AG09309 (cell line): ENCODE data around the gene PNMA8A.
A peak's percentile ranks its signal among the peaks of the same experiment; 100 is the strongest.

Experiments used
- DNase-seq: peaks from one replicate; pipeline ENCODE4 v3.0.0-alpha.2; 2010; ENCODE audit warnings: low read depth
- H3K4me3 ChIP-seq: 2 replicates; pipeline ENCODE4 v1.5.1; 2011; ENCODE audit warnings: mild to moderate bottlenecking, low read depth, low read length, moderate library complexity; ENCODE audit not compliant: control insufficient read depth
- TF ChIP-seq, protein P1 (sequence below): IDR thresholded peaks from 2 replicates; pipeline ENCODE4 v1.5.1; 2011; ENCODE audit warnings: mild to moderate bottlenecking, low read depth, low read length, inconsistent platforms; ENCODE audit not compliant: insufficient read depth, control insufficient read depth; ENCODE audit errors: missing control alignments

PNMA8A gene, protein sequence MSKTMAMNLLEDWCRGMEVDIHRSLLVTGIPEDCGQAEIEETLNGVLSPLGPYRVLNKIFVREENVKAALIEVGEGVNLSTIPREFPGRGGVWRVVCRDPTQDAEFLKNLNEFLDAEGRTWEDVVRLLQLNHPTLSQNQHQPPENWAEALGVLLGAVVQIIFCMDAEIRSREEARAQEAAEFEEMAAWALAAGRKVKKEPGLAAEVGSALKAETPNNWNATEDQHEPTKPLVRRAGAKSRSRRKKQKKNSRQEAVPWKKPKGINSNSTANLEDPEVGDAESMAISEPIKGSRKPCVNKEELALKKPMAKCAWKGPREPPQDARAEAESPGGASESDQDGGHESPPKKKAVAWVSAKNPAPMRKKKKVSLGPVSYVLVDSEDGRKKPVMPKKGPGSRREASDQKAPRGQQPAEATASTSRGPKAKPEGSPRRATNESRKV

DNA sequence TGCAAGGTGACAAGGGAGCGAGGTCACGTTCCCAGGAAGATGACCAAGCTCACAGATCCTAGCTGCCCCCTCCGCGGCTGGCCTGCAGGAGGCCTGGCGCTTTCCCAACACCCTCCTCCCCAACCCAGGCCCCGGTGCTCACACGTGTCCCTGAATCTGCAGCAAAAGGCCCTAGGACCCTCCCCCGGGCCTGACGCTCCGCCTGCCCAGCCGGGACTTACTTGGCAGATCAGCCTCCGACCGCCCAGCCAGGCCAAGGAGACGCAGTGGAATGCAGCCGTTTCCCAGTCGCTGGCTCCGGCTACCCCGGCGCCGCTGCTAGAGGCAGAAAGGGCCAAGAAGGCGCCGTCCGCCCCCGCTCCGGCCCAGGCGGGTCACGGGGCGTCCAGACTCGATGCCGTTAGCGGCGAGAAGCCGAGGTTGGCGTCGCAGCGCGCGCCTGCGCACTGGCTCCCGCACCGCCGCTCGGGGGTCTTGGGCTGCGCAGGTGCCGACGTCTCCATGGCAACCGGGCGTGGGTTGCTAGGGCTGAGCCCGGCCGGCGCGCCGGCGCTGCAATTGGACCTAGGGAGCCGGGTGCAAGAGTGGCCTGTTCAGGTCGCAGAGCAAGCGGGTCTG, at the start of gene PNMA8A:
Gene PNMA8A, minus strand, starts transcription at position 448 of the 618 bp plus-strand sequence. CDS start 528 bp downstream, outside the sequence.
- TF ChIP-seq, protein P1, sequence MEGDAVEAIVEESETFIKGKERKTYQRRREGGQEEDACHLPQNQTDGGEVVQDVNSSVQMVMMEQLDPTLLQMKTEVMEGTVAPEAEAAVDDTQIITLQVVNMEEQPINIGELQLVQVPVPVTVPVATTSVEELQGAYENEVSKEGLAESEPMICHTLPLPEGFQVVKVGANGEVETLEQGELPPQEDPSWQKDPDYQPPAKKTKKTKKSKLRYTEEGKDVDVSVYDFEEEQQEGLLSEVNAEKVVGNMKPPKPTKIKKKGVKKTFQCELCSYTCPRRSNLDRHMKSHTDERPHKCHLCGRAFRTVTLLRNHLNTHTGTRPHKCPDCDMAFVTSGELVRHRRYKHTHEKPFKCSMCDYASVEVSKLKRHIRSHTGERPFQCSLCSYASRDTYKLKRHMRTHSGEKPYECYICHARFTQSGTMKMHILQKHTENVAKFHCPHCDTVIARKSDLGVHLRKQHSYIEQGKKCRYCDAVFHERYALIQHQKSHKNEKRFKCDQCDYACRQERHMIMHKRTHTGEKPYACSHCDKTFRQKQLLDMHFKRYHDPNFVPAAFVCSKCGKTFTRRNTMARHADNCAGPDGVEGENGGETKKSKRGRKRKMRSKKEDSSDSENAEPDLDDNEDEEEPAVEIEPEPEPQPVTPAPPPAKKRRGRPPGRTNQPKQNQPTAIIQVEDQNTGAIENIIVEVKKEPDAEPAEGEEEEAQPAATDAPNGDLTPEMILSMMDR: peak; percentile 1
- no peak for DNase-seq
- peak within 1 kb of the TSS; percentile 35 for H3K4me3 ChIP-seq

DNA sequence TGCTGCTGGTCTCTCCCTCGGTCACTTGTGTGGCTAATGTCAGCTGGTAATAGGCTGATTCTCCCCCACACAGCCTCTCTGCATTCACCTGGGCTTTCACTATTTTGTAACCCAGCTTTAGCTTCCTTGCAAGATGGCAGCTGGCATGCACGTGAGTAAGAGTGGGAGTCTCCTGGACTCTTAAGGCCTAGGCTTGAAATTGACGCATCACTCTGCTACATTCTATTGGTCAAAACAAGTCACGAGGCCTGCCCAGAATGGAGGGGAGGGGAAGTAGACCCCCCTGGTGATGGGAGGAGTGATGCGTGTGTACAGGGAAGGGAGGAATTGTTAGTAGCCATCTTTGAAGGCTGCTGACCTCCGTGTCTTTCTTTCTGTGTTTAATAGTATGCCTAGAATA, 49.3 kb upstream of the PNMA8A start:
- TF ChIP-seq, protein P1: no peak
- no peak for DNase-seq
- no peak overlapping the region for H3K4me3 ChIP-seq

DNA sequence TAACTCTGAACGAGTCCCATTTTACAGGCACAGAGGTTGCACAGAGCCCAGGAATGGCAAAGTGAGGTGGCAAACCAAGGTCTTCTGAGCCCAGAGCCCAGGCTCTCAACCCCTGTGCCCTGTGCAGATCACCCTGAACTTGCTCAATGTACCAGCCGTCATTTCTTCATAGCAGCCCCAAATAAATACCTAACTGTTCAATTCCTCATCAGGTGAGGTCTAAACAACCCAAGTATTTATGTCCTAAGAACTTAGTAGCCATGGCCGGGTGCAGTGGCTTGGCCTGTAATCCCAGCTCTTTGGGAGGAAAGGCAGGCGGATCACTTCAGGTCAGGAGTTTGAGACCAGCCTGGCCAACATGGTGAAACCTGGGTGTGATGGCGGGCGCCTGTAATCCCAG, 46.1 kb upstream of the PNMA8A start:
- H3K4me3 ChIP-seq: no peak overlapping the region
- no peak for DNase-seq
- TF ChIP-seq, protein P1: no peak

DNA sequence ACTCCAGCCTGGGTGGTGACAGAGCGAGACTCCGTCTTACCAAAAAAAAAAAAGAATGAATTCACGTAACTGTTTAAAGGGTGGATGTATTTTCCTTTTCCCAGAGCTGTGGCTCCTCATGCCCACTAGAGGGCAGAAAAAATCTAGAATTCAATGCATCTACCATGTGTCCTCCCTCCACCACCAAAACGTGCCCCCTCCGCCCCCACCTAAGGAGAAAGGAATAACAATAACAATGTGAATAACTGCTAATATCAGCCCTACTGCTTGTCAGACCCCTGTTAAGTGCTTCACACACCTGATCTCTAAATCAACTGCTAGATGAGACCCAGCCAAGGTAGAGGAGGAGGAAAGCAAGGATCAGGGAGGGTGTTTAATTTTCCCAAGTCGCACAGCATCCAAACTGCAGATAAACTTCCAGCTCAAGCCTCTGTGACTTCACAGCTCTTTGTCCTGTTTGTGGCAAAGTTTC, 44.6 kb upstream of the PNMA8A start:
- no peak overlapping the region for H3K4me3 ChIP-seq
- TF ChIP-seq, protein P1: peak; percentile 77
- DNase-seq: no peak

DNA sequence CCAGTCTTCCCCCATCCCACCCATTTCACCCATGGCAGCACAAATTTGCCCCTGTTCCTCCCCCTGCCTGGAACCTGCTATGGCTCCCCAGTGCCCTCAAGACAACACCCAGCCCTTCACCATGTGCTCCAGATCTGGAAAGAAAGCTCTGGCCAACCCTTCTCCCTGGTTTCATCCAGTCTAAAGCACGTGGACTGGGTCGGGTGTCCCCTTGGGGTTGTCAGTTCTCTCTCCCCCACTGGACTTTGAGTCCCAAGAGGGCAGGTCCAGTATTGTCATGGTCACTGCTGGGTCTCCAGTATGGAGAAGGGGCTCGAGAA, 43.9 kb upstream of the PNMA8A start:
- H3K4me3 ChIP-seq: no peak overlapping the region
- TF ChIP-seq, protein P1: no peak
- no peak for DNase-seq

DNA sequence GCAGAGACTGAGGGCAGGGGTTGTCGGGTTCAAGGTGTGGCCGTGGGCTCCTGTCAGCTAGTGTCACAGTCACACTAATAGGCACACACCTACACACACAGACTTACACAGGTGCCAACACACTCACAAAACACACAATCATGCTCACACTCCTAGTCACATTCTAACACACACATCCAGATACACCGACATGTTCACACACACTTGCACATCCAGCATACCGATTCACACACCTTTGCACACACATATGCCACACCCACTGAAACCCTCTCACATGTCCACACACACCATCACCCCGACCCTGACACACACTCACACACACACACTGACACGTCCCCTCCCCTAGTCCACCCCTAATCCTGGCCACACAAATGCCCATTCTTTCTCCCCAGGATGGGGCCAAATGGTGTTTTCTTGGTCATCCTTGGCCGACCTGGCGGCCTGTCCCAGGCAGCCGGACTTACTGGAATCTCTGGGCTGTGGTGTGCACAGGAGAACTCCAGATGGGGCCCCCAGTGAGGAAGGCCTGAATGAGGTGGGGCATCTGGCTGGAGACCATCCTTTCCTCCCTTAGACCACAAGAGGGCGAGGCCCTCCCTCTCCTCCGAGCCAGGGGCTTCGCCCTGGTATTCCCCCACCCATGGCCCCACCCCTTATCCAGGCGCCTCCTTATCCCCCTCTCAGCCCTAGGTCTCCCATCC, 43.4 kb upstream of the PNMA8A start:
- no peak overlapping the region for H3K4me3 ChIP-seq
- no peak for DNase-seq
- TF ChIP-seq, protein P1: no peak
